ENCODE measurements around the gene RP2.

The RP2 gene

GRCh38 chrX:46836701-46837557, at the start of gene RP2:
TSS of gene RP2 (plus strand) at chrX:46837043. CDS start at chrX:46837101, 58 bp downstream.
- peak; percentile 81 for DNase-seq

- no peak for DNase-seq
Measured at GRCh38 chrX:46788902-46789301, 47.9 kb upstream of the RP2 start.

GRCh38 chrX:46791927-46792809, 44.7 kb upstream of the RP2 start:
- DNase-seq: no peak

GRCh38 chrX:46792810-46793188, 44.0 kb upstream of the RP2 start:
- DNase-seq: no peak

- no peak for DNase-seq
Measured at GRCh38 chrX:46793386-46794143, 43.3 kb upstream of the RP2 start.

GRCh38 chrX:46796574-46797191, 40.2 kb upstream of the RP2 start:
- DNase-seq: peak; percentile 26

GRCh38 chrX:46803140-46803539, 33.7 kb upstream of the RP2 start:
- no peak for DNase-seq

- no peak for DNase-seq
Measured at GRCh38 chrX:46805270-46805669, 31.6 kb upstream of the RP2 start.

- no peak for DNase-seq
Measured at GRCh38 chrX:46811121-46811520, 25.7 kb upstream of the RP2 start.

- DNase-seq: no peak
Measured at GRCh38 chrX:46812445-46812844, 24.4 kb upstream of the RP2 start.

- DNase-seq: no peak
Measured at GRCh38 chrX:46814966-46815365, 21.9 kb upstream of the RP2 start.

GRCh38 chrX:46819136-46819535, 17.7 kb upstream of the RP2 start:
- no peak for DNase-seq

GRCh38 chrX:46820391-46821100, 16.3 kb upstream of the RP2 start:
- DNase-seq: no peak

- no peak for DNase-seq
Measured at GRCh38 chrX:46823481-46823880, 13.4 kb upstream of the RP2 start.

- DNase-seq: no peak
Measured at GRCh38 chrX:46831765-46832327, 5.0 kb upstream of the RP2 start.

- no peak for DNase-seq
Measured at GRCh38 chrX:46837558-46838485, 979 bp downstream of the RP2 start.

- no peak for DNase-seq
Measured at GRCh38 chrX:46838486-46838870, 1.6 kb downstream of the RP2 start.

- no peak for DNase-seq
Measured at GRCh38 chrX:46838974-46839480, 2.2 kb downstream of the RP2 start.

- no peak for DNase-seq
Measured at GRCh38 chrX:46840946-46841345, 4.1 kb downstream of the RP2 start.

- DNase-seq: no peak
Measured at GRCh38 chrX:46841346-46841745, 4.5 kb downstream of the RP2 start.

Measured in DMS153 (cell line).